ENCODE data around the gene GRID1.

The GRID1 gene

GRCh38 chr10:85993140-85993539 lies 373.5 kb downstream of the GRID1 start:
- no peak for DNase-seq (ENCODE audit: low read depth)
- no peak overlapping the region for H3K4me3 ChIP-seq (ENCODE audit: control insufficient read depth, low read depth, low read length)
- TF ChIP-seq, protein P1, sequence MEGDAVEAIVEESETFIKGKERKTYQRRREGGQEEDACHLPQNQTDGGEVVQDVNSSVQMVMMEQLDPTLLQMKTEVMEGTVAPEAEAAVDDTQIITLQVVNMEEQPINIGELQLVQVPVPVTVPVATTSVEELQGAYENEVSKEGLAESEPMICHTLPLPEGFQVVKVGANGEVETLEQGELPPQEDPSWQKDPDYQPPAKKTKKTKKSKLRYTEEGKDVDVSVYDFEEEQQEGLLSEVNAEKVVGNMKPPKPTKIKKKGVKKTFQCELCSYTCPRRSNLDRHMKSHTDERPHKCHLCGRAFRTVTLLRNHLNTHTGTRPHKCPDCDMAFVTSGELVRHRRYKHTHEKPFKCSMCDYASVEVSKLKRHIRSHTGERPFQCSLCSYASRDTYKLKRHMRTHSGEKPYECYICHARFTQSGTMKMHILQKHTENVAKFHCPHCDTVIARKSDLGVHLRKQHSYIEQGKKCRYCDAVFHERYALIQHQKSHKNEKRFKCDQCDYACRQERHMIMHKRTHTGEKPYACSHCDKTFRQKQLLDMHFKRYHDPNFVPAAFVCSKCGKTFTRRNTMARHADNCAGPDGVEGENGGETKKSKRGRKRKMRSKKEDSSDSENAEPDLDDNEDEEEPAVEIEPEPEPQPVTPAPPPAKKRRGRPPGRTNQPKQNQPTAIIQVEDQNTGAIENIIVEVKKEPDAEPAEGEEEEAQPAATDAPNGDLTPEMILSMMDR (conservative IDR thresholded peaks at IDR 0.05; ENCODE audit: control insufficient read depth, insufficient read depth, low read depth, low read length) = no peak

DNA sequence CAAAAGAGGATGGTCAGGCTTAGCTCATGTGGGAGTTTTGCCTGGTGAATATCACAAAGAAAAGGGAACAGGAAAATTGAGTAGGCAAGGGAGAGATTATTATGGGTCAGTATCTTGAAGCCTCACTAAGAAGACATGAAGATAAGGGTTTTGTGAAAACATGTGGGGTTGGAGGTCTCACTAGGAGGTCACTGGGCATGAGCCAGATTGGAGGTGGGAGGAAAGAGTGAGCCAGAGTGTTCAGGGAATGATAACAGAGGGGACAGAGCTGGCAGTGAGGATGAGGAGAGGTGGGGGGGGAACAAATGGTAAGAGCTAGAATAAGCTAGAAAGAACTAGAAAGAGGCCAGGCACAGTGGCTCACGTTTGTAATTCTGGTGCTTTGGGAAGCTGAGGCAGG lies 374.3 kb downstream of the GRID1 start:
- no peak for DNase-seq (ENCODE audit: low read depth)
- TF ChIP-seq, protein P1 (conservative IDR thresholded peaks at IDR 0.05; ENCODE audit: control insufficient read depth, insufficient read depth, low read depth, low read length) = no peak
- no peak overlapping the region for H3K4me3 ChIP-seq (ENCODE audit: control insufficient read depth, low read depth, low read length)

DNA sequence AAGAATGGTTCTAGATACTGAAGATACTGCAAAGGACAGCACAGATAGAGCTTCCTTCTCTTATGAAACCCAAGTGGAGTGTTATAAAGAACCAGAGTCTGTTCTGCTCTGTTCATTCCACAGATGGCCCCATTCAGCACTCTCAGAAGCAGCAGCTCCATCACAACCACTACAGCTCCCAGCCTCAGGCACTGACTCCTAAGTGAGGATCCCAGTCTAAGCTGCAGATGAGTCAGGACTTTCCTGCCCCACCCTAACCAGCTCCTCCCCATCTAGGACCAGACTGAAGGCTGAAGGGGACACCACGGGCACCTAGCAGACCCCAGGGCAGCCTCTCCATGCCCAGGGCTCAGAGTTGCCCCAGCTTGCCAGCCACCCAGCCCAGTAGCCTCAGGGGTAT lies 379.8 kb downstream of the GRID1 start:
- TF ChIP-seq, protein P1 (conservative IDR thresholded peaks at IDR 0.05; ENCODE audit: control insufficient read depth, insufficient read depth, low read depth, low read length) = no peak
- DNase-seq (ENCODE audit: low read depth) = no peak
- H3K4me3 ChIP-seq (ENCODE audit: control insufficient read depth, low read depth, low read length) = no peak overlapping the region

DNA sequence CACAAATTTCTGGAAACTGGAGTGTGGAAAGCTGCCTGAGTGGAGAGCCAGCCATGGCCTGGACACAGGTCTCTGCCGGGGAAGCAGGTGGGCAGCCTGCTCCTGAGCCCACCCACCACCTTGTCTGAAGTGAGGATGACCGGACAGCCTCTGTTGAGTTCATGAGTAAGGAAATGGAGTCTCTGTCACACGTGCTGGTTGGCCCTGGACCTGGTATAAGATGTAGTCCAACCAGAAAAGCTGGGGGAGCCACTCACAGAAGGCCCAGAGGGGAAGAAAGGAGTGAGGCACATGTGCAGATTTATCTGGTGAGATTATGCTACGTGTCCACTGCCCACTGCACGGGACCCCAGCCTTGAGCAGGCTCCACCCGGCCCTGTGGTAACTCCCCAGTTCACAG lies 383.5 kb downstream of the GRID1 start:
- TF ChIP-seq, protein P1 (conservative IDR thresholded peaks at IDR 0.05; ENCODE audit: control insufficient read depth, insufficient read depth, low read depth, low read length) = no peak
- DNase-seq (ENCODE audit: low read depth) = no peak
- H3K4me3 ChIP-seq (ENCODE audit: control insufficient read depth, low read depth, low read length) = no peak overlapping the region

GRCh38 chr10:85979598-85979997 lies 387.0 kb downstream of the GRID1 start:
- H3K4me3 ChIP-seq (ENCODE audit: control insufficient read depth, low read depth, low read length) = no peak overlapping the region
- TF ChIP-seq, protein P1 (conservative IDR thresholded peaks at IDR 0.05; ENCODE audit: control insufficient read depth, insufficient read depth, low read depth, low read length) = no peak
- DNase-seq (ENCODE audit: low read depth) = no peak

DNA sequence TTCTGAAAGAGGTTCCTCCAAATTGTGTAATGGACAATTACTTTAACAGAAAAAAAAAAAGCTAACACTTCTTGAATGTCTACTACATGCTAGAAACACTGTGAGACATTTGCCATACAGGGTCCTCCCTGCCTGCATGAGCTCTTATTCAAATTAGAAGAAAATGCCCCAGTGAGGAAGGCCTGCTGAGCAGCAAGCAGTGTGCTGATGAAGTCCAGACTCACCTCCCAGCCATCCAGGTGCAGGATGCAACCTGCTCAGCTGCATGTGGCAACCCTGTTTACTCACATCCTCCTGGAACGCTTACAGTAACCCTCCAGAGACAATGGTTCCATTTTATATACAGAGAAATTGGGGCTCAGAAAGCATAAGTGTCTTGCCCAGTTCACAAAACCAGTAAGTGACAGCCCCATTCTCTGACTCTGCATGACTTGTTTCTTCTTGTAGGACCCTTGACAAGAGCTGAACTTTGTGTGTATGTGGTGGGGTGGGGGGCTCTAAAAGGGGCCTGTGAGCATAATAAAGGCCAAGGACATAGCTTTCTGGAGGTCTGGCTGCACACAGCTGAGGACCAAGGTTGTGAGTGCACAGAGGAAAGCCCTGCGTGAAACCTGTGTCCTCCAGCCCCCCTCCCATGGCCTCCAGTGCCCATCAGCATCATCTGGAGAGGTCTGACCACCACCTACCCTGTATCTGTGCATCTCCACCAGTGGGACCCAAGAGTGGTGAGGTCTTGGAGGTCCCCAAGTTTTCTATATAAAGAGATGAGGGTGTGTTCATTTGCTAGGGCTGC lies 387.8 kb downstream of the GRID1 start:
- TF ChIP-seq, protein P1 (conservative IDR thresholded peaks at IDR 0.05; ENCODE audit: control insufficient read depth, insufficient read depth, low read depth, low read length) = no peak
- DNase-seq (ENCODE audit: low read depth) = no peak
- H3K4me3 ChIP-seq (ENCODE audit: control insufficient read depth, low read depth, low read length) = no peak overlapping the region

All from fibroblast of mammary gland (primary cell).